Measurements from ENCODE around the gene THSD7B.

Gene THSD7B

DNA sequence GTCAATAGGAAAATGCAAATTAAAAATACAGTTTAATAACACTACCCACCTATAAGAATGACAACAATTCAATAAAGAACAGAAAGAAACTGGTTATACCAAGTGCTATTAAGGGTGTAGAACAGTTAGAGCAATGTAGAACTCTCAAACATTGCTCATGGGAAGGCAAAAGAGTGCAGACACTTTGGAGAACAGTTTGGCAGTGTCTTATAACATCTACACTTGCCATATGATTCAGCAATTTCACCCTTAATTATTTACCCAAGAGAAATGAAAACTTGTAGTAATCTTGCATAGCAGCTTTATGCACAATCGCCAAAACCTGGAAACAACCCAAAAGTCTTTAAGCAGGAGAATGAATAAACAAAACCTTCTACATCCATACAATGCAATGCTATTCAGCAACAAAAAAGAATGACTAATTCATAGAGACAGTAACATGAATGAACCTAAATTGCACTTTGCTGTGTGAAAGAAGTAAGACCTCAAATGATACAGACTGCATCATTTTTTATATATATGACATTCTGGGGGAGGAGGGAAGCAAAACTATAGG, 455.2 kb downstream of the THSD7B start:
- H3K27me3 Mint-ChIP-seq, result peaks cover 4% of the 10 kb centered on the region
- no peak overlapping the region for H3K4me3 Mint-ChIP-seq
- H3K27ac Mint-ChIP-seq, result no peak overlapping the region
- H3K4me1 Mint-ChIP-seq (ENCODE audit: low read depth), result no peaks in the 10 kb centered on the region
- H3K36me3 Mint-ChIP-seq, result no peaks in the 10 kb centered on the region
- H3K9me3 Mint-ChIP-seq (ENCODE audit: low read depth), result no peaks in the 10 kb centered on the region

DNA sequence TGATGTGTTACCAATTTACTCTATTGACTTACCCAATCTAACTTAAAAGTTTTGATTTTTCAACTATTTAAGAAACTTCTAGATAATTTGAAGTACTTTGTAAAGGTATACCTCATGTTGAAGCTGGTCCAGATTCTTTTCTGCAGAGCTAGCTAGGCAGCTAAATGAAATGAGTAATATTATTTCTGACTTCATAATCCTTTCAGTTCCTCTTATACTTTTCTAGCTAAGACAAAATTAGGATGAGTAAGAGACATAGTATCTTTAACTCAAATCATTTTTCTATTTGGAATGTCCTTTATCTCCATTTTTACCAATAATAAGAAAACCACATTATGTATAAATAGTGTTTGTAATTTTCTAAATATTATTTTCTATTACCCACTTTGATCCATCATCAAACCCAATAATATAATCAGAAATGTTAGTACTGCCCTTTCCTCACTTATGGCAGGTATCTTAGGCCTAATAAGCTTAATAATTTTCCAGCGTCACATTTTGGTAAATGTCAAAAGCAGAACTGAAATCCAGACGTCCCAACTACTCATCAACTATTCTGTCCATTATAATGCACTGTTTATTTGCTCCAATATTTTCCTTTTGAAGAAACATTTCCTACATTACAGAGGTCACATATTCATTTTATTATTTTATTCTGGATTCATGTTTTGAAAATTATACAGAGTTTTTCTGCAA, 456.6 kb downstream of the THSD7B start:
- Mint-ChIP-seq H3K36me3 (no peaks in the 10 kb centered on the region), H3K4me3 (no peak overlapping the region), H3K27me3 (peaks cover 2% of the 10 kb centered on the region), H3K9me3 (ENCODE audit: low read depth) (no peaks in the 10 kb centered on the region), H3K27ac (no peak overlapping the region), H3K4me1 (ENCODE audit: low read depth) (no peaks in the 10 kb centered on the region)

DNA sequence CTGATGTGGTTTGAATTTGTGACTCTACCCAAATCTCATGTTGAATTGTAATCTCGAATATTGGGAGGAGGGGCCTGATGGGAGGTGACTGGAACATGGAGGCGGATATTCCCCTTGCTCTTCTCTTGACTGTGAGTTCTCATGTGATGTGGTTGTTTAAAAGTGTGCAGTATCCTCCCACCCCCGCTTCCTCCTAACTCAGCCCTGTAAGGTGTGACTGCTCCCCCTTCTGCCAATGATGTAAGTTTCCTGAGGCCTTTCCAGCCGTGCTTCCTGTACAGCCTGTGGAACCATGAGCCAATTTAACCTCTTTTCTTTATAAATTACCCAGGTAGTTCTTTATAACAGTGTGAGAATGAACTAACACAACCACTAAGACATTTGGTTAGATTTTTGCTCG, 458.4 kb downstream of the THSD7B start:
- Mint-ChIP-seq H3K9me3 (ENCODE audit: low read depth) (no peaks in the 10 kb centered on the region), H3K36me3 (no peaks in the 10 kb centered on the region), H3K27me3 (peaks cover 2% of the 10 kb centered on the region), H3K4me1 (ENCODE audit: low read depth) (no peaks in the 10 kb centered on the region), H3K4me3 (no peak overlapping the region), H3K27ac (no peak overlapping the region)

DNA sequence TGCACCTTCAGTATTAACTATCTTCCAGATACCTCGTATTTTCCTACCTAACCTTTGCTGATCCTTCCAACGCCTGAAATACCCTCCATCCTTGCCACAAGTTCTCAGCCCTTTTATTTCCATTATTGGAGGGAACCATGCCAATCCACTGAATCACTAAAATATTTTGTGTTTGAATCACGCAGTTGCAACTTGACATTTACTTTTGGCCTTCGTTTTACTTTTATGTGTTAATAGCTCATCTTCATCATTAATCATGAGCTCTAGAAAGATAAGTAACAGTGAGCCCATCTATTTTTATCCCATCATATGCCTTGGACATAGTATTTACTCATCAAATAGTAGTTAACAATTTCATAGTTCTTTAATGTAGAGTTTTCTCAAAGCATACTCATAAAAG, 463.2 kb downstream of the THSD7B start:
- no peak overlapping the region for H3K4me3 Mint-ChIP-seq
- no peaks in the 10 kb centered on the region for H3K36me3 Mint-ChIP-seq
- H3K9me3 Mint-ChIP-seq (ENCODE audit: low read depth), result no peaks in the 10 kb centered on the region
- peaks cover 2% of the 10 kb centered on the region for H3K27me3 Mint-ChIP-seq
- no peak overlapping the region for H3K27ac Mint-ChIP-seq
- no peaks in the 10 kb centered on the region for H3K4me1 Mint-ChIP-seq (ENCODE audit: low read depth)

DNA sequence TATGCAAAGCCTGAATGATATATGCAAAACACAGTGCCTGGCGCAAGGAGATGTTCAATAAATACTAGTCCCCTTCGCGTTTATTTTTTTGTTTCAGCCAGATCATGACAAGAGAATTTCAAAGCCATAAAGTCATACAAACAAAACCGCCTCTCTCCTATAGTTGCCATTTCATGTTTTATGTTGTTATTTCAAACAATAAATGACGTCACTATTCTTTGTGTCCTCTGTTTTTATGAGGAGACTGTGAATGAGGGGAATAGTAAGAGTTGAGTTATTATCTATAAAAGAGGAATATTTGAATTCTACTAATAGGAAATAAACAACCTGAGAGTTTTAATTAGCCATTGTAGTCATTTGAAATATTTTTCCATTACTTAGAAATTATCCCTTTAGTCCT, 464.5 kb downstream of the THSD7B start:
- H3K4me1 Mint-ChIP-seq (ENCODE audit: low read depth), result no peaks in the 10 kb centered on the region
- H3K27me3 Mint-ChIP-seq, result peaks cover 2% of the 10 kb centered on the region
- no peaks in the 10 kb centered on the region for H3K36me3 Mint-ChIP-seq
- H3K27ac Mint-ChIP-seq, result no peak overlapping the region
- no peaks in the 10 kb centered on the region for H3K9me3 Mint-ChIP-seq (ENCODE audit: low read depth)
- H3K4me3 Mint-ChIP-seq, result no peak overlapping the region

DNA sequence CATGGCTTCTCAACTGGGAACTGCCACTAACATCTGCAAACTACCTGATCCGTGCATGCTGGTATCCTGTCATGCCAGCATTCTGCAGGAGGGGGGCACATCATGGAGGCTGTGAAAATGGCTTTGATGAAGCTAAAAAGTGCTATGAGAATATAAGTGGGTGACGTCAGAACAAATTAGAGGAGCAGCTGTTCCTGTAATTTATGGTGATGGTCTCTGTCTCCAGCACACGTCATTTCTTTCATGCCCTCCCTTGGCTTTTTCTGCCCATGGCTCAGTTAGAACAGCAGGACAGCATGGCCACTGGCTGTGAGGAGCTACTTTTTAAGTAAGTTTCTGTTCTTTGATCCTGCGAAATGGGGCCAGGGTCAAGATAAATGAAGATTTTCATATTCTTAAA, 466.3 kb downstream of the THSD7B start:
- H3K27me3 Mint-ChIP-seq, result no peaks in the 10 kb centered on the region

DNA sequence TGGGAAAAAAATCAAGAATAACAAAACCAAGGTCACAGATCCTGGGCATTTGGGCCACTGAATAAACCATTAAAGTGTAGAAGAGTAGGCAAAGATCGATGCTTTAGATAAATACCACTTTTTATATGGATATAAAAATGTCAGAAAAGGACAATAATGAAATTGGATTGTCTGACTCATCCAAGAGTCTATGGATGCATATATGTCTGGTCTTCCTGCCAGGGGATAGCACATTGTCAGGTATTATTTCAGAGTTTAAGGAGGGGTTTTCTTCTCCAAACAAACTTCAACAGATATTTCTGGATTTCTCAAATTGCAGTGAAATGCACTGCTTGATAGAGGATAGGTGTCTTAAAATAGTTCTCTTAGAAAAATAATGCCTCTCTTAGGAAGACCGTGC, 466.7 kb downstream of the THSD7B start:
- Mint-ChIP-seq H3K27ac (no peak overlapping the region), H3K4me1 (ENCODE audit: low read depth) (no peaks in the 10 kb centered on the region), H3K4me3 (no peak overlapping the region), H3K27me3 (no peaks in the 10 kb centered on the region), H3K9me3 (ENCODE audit: low read depth) (no peaks in the 10 kb centered on the region), H3K36me3 (no peaks in the 10 kb centered on the region)

More for the DNA sequence above, 466.3 kb downstream of the THSD7B start:
- Mint-ChIP-seq H3K9me3 (ENCODE audit: low read depth) (no peaks in the 10 kb centered on the region), H3K36me3 (no peaks in the 10 kb centered on the region), H3K27ac (no peak overlapping the region), H3K4me3 (no peak overlapping the region), H3K4me1 (ENCODE audit: low read depth) (no peaks in the 10 kb centered on the region)

DNA sequence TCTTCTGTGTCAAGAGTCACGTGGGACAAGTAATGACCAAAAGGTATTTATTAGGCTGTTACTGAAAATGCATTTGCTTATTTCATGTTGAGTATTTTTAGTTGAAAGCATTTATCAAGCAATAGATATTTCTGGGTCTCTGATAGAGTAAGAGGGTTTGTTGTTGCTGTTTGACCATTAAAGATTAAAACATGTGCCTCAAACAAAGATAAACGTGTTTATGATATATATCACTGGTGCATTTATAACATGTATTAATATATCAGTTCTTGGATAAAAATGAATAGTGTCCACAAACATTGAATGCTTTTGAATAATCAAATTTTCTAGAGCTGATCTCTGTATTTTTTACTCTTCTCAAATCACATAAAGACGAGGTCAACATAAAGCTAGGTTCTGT, 467.7 kb downstream of the THSD7B start:
- H3K4me3 Mint-ChIP-seq, result no peak overlapping the region
- H3K27ac Mint-ChIP-seq, result no peak overlapping the region
- no peaks in the 10 kb centered on the region for H3K36me3 Mint-ChIP-seq
- H3K9me3 Mint-ChIP-seq (ENCODE audit: low read depth), result no peaks in the 10 kb centered on the region
- no peaks in the 10 kb centered on the region for H3K4me1 Mint-ChIP-seq (ENCODE audit: low read depth)
- no peaks in the 10 kb centered on the region for H3K27me3 Mint-ChIP-seq

DNA sequence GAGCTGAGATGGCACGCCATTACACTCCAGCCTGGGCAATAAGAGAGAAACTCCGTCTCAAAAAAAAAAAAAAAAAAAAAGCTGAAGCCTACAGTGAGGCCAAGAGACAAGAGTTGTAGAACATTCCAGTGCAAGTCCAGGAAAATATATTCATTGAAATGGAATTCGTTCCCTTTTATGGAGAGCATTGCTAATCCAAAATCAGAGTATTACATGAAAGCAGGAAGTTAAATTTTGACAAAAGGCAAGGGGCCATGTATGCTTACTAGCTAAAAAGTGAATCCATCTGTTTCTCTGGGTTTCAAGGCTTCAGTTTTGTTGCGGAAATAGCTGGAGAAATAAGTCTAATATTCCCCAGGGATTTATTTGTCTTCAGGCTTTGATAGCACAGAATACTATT, 471.7 kb downstream of the THSD7B start:
- Mint-ChIP-seq H3K27ac (no peak overlapping the region), H3K9me3 (ENCODE audit: low read depth) (no peaks in the 10 kb centered on the region), H3K4me3 (no peak overlapping the region), H3K36me3 (no peaks in the 10 kb centered on the region), H3K4me1 (ENCODE audit: low read depth) (no peaks in the 10 kb centered on the region), H3K27me3 (no peaks in the 10 kb centered on the region)

DNA sequence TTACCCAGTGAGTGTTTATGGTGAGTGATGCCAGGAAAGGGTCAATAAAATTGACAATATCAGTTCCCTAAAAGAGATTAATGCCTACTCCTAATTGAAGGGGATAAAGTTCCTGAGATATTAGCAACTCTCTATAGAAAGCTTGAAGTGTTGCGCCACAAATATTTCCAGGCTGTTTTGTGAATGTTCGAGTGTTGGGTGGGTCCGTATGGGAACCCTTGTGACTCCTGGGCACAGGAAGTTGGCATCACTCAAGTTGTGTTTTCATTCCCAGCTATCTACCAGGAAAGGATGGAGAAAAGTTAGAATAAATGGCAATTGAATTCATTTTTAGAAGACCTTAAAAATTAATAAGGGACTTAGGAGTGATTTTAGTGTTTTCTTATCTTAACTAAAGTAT, 472.7 kb downstream of the THSD7B start:
- H3K36me3 Mint-ChIP-seq, result no peaks in the 10 kb centered on the region
- no peak overlapping the region for H3K4me3 Mint-ChIP-seq
- no peaks in the 10 kb centered on the region for H3K27me3 Mint-ChIP-seq
- no peaks in the 10 kb centered on the region for H3K4me1 Mint-ChIP-seq (ENCODE audit: low read depth)
- H3K27ac Mint-ChIP-seq, result no peak overlapping the region
- no peaks in the 10 kb centered on the region for H3K9me3 Mint-ChIP-seq (ENCODE audit: low read depth)

DNA sequence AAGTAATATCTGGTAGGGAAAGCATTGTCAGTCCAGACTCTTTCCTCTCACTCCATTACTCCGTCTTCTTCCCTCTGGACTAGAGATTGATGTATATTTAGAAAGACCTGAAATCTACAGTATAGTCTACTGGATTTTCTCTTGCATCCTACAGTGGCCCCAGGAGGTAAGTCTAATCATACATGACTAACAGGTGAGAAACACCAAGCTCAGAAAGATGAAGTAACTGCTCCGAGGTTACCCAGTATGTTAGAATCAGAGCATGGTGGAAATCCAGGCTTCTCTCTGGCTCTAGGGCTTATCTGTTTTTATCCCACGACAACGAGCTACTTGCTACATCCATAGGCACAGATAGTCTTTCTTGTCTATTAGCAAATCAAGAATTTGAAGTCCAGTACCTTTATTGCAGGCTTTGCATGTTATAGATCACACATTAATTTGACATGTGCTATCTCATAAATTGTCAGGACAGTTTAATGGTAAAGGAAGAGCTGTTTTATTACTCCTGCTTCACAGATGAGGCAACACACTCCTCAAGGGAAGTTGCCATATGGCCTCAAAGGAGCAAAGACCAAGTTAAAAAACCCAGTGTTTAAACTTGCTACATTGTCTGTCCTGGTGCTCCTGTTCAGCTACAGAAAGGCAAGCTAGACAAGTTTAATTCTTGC, 484.3 kb downstream of the THSD7B start:
- Mint-ChIP-seq H3K4me1 (ENCODE audit: low read depth) (no peaks in the 10 kb centered on the region), H3K4me3 (no peak overlapping the region), H3K36me3 (no peaks in the 10 kb centered on the region), H3K27me3 (no peaks in the 10 kb centered on the region), H3K9me3 (ENCODE audit: low read depth) (no peaks in the 10 kb centered on the region), H3K27ac (no peak overlapping the region)

DNA sequence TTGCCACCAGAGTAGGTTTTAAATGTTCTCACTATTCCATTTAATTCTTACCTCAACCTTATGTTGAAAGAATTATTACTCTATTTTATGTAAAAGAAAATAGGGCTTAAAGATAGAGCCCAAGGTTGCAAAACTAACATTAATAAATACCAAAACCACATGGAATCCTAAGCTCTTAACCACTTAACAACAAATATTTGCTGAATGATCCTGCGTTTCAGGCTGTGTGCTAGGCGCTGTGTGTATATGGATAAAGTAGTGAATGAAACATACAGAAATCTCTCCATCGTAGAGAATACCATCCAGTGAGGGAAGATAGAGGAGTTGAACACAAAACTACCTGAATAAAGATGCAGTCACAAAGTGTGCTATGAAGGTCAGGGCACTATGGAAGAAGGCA, 485.1 kb downstream of the THSD7B start:
- no peaks in the 10 kb centered on the region for H3K27me3 Mint-ChIP-seq
- no peaks in the 10 kb centered on the region for H3K4me1 Mint-ChIP-seq (ENCODE audit: low read depth)
- no peaks in the 10 kb centered on the region for H3K36me3 Mint-ChIP-seq
- no peak overlapping the region for H3K27ac Mint-ChIP-seq
- no peaks in the 10 kb centered on the region for H3K9me3 Mint-ChIP-seq (ENCODE audit: low read depth)
- H3K4me3 Mint-ChIP-seq, result no peak overlapping the region

DNA sequence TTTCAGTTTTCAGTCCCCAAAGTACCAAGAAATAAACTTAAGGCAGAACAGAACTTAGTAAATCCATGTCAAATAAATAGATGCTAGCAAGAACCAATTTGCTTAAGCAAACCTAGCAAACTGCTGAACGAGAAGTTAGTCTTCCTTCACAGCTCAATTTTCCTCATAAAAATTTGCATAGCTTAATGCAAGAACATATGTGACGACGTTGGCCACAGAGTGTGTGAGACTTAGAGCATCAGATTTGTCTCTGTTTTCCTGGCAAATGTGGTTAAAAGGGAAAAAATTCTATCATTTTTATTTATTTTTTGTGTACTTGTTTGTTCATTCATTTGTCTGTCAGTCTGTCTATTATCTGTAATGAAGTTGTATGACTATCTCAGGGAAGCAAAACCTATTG, 485.7 kb downstream of the THSD7B start:
- no peaks in the 10 kb centered on the region for H3K36me3 Mint-ChIP-seq
- H3K27me3 Mint-ChIP-seq, result no peaks in the 10 kb centered on the region
- no peaks in the 10 kb centered on the region for H3K4me1 Mint-ChIP-seq (ENCODE audit: low read depth)
- H3K9me3 Mint-ChIP-seq (ENCODE audit: low read depth), result no peaks in the 10 kb centered on the region
- H3K4me3 Mint-ChIP-seq, result no peak overlapping the region
- no peak overlapping the region for H3K27ac Mint-ChIP-seq

DNA sequence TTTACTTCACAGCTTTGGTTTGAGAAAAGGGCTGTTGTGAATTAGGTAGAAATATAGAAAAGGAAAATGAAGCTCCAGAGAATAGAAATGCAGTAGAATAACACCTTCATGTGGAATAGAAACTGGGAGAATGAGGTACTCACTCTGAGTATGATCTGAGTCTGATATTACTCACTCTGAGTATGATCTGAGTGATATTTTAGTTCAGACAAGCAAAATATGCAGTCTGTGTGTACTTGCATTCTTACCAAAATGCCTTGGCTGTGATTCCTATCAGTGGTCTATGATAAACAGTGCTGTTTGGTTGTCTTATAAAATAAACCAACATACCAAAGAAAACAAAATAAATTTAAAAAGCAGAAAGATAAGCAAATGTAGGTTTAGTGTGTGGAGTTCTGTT, 487.6 kb downstream of the THSD7B start:
- Mint-ChIP-seq H3K4me3 (no peak overlapping the region), H3K27me3 (no peaks in the 10 kb centered on the region), H3K27ac (no peak overlapping the region), H3K9me3 (ENCODE audit: low read depth) (no peaks in the 10 kb centered on the region), H3K4me1 (ENCODE audit: low read depth) (no peaks in the 10 kb centered on the region), H3K36me3 (no peaks in the 10 kb centered on the region)

DNA sequence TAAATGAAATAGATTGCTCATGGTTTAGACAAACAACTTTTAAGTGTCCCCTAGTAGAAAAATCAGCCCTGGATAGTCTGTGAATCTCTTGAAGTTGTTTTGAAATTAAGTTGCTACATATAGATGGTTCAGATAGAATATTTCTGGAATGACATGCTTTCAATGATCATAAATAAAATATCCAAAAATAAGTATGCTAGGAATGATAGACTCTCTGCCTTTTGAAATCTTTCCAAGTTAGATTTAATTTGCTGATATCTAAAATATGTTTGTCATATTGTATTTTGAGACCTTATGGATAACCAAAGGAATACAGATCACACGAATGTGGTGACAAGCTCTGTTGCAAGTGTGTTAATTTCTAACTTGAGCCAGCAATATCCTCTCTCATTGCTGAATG, 488.7 kb downstream of the THSD7B start:
- H3K27ac Mint-ChIP-seq, result no peak overlapping the region
- no peak overlapping the region for H3K4me3 Mint-ChIP-seq
- no peaks in the 10 kb centered on the region for H3K36me3 Mint-ChIP-seq
- no peaks in the 10 kb centered on the region for H3K4me1 Mint-ChIP-seq (ENCODE audit: low read depth)
- no peaks in the 10 kb centered on the region for H3K9me3 Mint-ChIP-seq (ENCODE audit: low read depth)
- H3K27me3 Mint-ChIP-seq, result no peaks in the 10 kb centered on the region

DNA sequence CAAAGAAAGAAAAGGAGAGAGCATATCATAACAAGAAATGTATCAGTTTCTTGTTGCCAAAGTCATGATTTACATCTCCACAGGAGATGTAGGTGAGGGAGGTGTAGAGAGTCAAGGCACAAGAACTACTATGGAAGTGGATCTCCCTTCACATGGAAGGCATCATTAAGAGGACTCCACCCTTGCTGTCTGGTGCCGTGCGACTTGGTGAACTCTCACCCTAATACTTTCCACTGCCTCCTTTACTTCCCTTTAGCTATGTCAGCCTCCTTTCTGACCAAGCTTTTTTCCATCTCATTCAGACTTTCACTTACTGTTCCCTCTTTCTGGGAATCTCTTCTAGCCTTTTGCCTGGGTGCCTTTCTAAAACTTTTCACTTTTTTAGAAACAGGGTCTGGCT, 490.0 kb downstream of the THSD7B start:
- Mint-ChIP-seq H3K27ac (no peak overlapping the region), H3K4me3 (no peak overlapping the region), H3K27me3 (no peaks in the 10 kb centered on the region), H3K36me3 (no peaks in the 10 kb centered on the region), H3K9me3 (ENCODE audit: low read depth) (no peaks in the 10 kb centered on the region), H3K4me1 (ENCODE audit: low read depth) (no peaks in the 10 kb centered on the region)
